Panc1 (cell line): ENCODE data around the gene EPB41L4B. TPM values are rescaled to one million over a fixed set of nuclear protein-coding genes. Genes with fewer than 3 reads are reported as not detected.

Experiments used
- ATAC-seq: fragments of 200-7000 bp; cut with Tn5 transposase; 2 replicates; pipeline ENCODE4 v1.9.1; 2020; ENCODE audit warnings: mild to moderate bottlenecking, moderate library complexity
- BruUV-seq: library from RNA; stranded (reverse); fragments of 400-500 nt; replicated peaks from 2 replicates; lab custom pipeline; 2021; lab: Mats Ljungman, UMichigan
- CTCF ChIA-PET: fragments of 300-600 bp; sonication (Branson Sonifier 250); formaldehyde crosslinking; loops from one replicate; lab custom pipeline; 2022; ENCODE audit warnings: antibody characterized with exemption; lab: Charles Lee
- POLR2A ChIA-PET: fragments of 300-600 bp; sonication (Branson Sonifier 250); formaldehyde crosslinking; loops from one replicate; lab custom pipeline; 2022; ENCODE audit warnings: antibody characterized with exemption; lab: Charles Lee
- DNase-seq: peaks from one replicate; pipeline ENCODE4 v3.0.0-alpha.2; 2010; ENCODE audit warnings: low read depth, low spot score
- H3K27ac ChIP-seq: 2 replicates; pipeline ENCODE4 v1.5.1; 2011; ENCODE audit warnings: mild to moderate bottlenecking, low read length, inconsistent platforms
- H3K27me3 ChIP-seq: fragments of 200-500 bp; sonication (Bioruptor generic); 2 replicates; pipeline ENCODE4 v1.6.0; 2014; ENCODE audit warnings: low read length, inconsistent platforms; ENCODE audit not compliant: control insufficient read depth, insufficient read depth
- H3K36me3 ChIP-seq: fragments of 200-500 bp; sonication (Bioruptor generic); 2 replicates; pipeline ENCODE4 v1.5.1; 2014; ENCODE audit warnings: inconsistent platforms, mild to moderate bottlenecking, low read length, moderate library complexity; ENCODE audit not compliant: control insufficient read depth, insufficient read depth
- H3K4me1 ChIP-seq: 2 replicates; pipeline ENCODE4 v1.5.1; 2011; ENCODE audit warnings: inconsistent platforms, mild to moderate bottlenecking, low read length, moderate library complexity; ENCODE audit not compliant: control insufficient read depth, insufficient read depth
- H3K4me3 ChIP-seq, 2 experiments: 2 replicates each; pipeline ENCODE4 v1.5.1; 2011 to 2012; ENCODE audit warnings: low read depth in 2 of 2, low read length in 2 of 2, mild to moderate bottlenecking in 2 of 2, inconsistent platforms in 1 of 2, moderate library complexity in 1 of 2
- H3K9me3 ChIP-seq: fragments of 200-500 bp; sonication (Bioruptor generic); 2 replicates; pipeline ENCODE4 v1.5.1; 2014; ENCODE audit warnings: low read depth, mild to moderate bottlenecking, inconsistent platforms, low read length, moderate library complexity; ENCODE audit not compliant: control insufficient read depth, insufficient read depth
- CTCF ChIP-seq: fragments of 450-650 bp; IDR thresholded peaks from 2 replicates; pipeline ENCODE4 v1.5.1; 2017; ENCODE audit warnings: mild to moderate bottlenecking
- POLR2AphosphoS5 ChIP-seq: IDR thresholded peaks from 2 replicates; pipeline ENCODE4 v1.6.1; 2012; ENCODE audit warnings: mild to moderate bottlenecking, low read depth, low read length, moderate library complexity
- SIN3A ChIP-seq: IDR thresholded peaks from 2 replicates; pipeline ENCODE4 v1.6.1; 2012; ENCODE audit warnings: low read depth, mild to moderate bottlenecking, low read length, moderate library complexity, borderline replicate concordance; ENCODE audit not compliant: insufficient read depth
- TCF7L2 ChIP-seq: IDR thresholded peaks from 2 replicates; pipeline ENCODE4 v1.6.1; 2011; ENCODE audit warnings: mild to moderate bottlenecking, low read depth, low read length, inconsistent platforms
- in situ Hi-C: cut with HindIII; loops from 2 replicates; pipeline ENCODE4 v1.10.0; 2016; ENCODE audit warnings: low sequenced_read_pairs, low pct_unique_long_range_greater_than_20kb
- intact Hi-C: fragments of 100-400 bp; cut with micrococcal nuclease; formaldehyde crosslinking; loops from one replicate; pipeline ENCODE4 v1.10.0; 2022; ENCODE audit not compliant: unreplicated experiment
- total RNA-seq: library from RNA; stranded (reverse); gene quantifications from one replicate; pipeline ENCODE4 v1.2.1, GENCODE V29; 2021; ENCODE audit not compliant: unreplicated experiment
- TF ChIP-seq, protein P1 (sequence below), 2 experiments: IDR thresholded peaks; 2 replicates each; pipeline ENCODE4 v1.6.1; 2011 to 2012; ENCODE audit warnings: low read depth in 2 of 2, control low read depth in 1 of 2, low read length in 1 of 2, mild to moderate bottlenecking in 1 of 2, moderate library complexity in 1 of 2; ENCODE audit not compliant: insufficient read depth in 1 of 2

The EPB41L4B gene
- total RNA-seq, 1 experiment from 2014 or later = 27.8 TPM

DNA sequence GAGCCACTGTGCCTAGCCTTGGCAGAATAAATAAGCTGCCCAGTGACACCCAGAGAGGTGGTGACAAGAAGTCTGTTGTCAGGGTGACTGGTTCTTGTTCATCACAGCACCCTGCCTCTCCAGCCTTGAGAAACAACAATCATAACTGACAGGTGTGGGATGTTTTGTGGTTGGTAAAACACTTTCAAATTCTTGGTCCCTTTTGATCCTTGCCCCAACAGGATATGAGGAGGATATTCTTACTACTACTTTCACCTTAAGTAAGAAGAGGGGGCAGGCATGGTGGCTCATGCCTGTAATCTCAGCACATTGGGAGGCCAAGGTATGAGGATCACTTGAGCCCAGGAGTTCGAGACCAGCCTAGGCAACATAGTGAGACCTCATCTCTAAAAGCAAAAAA lies 139.6 kb downstream of the EPB41L4B start:
- no TSS peak for BruUV-seq
- no peak overlapping the region for H3K4me3 ChIP-seq
- no peak for ATAC-seq
- H3K4me1 ChIP-seq = no peaks in the 10 kb centered on the region
- CTCF ChIA-PET = no interaction called here
- no peaks in the 10 kb centered on the region for H3K9me3 ChIP-seq
- intact Hi-C loops (loop anchor here (10.0 kb wide), 1 partner anchor 224 kb away; no protein-coding TSS in a partner anchor), in situ Hi-C loops (no loop called here)
- TF ChIP-seq TCF7L2 (no peak), POLR2AphosphoS5 (no peak), SIN3A (no peak), CTCF (no peak)
- TF ChIP-seq, protein P1, sequence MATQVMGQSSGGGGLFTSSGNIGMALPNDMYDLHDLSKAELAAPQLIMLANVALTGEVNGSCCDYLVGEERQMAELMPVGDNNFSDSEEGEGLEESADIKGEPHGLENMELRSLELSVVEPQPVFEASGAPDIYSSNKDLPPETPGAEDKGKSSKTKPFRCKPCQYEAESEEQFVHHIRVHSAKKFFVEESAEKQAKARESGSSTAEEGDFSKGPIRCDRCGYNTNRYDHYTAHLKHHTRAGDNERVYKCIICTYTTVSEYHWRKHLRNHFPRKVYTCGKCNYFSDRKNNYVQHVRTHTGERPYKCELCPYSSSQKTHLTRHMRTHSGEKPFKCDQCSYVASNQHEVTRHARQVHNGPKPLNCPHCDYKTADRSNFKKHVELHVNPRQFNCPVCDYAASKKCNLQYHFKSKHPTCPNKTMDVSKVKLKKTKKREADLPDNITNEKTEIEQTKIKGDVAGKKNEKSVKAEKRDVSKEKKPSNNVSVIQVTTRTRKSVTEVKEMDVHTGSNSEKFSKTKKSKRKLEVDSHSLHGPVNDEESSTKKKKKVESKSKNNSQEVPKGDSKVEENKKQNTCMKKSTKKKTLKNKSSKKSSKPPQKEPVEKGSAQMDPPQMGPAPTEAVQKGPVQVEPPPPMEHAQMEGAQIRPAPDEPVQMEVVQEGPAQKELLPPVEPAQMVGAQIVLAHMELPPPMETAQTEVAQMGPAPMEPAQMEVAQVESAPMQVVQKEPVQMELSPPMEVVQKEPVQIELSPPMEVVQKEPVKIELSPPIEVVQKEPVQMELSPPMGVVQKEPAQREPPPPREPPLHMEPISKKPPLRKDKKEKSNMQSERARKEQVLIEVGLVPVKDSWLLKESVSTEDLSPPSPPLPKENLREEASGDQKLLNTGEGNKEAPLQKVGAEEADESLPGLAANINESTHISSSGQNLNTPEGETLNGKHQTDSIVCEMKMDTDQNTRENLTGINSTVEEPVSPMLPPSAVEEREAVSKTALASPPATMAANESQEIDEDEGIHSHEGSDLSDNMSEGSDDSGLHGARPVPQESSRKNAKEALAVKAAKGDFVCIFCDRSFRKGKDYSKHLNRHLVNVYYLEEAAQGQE (IDR thresholded peaks at IDR 0.05; ENCODE audit: insufficient read depth in 1 of 2, low read depth in 2 of 2, low read length in 1 of 2) = no peak
- H3K36me3 ChIP-seq = no peaks in the 10 kb centered on the region
- H3K27ac ChIP-seq = no peak overlapping the region
- POLR2A ChIA-PET = no interaction called here
- H3K27me3 ChIP-seq = no peaks in the 10 kb centered on the region
- no peak for DNase-seq

DNA sequence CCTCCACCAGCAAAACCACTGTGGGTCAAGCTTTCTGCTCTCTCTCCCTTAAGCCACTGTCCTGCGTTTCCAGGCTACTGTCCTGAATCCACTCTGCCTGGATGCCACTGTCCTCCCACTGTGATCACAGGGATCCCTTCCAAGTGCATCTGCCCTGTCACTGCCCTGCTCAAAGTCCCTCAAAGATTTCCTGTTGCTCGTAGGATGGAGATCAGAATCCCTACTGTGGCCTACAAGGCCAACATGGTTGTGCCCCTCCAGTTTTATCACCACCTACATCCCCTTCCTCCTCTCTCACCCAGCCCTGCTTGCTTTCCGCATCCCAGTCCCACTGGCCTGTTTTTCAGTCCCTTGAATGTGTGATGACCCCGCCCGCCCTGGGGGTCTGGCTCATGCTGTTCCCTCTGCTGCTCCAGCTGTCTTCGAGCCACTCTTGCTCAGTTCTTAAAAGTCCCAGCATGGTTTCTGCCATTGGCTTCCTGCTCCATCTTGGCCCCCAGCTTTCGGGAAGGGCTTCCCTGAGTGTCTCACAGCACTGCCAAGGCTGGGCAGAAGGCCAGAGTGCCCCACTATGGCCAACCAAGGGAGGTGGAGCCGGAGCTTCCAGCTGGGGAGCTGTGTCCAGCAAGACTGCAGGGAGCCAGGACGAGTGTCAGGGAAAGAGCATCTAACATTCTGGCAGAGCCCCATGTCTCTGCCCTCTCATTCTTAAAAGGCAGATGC lies 140.9 kb downstream of the EPB41L4B start:
- no peak overlapping the region for H3K4me3 ChIP-seq
- ATAC-seq (no peak), DNase-seq (no peak)
- intact Hi-C loops = loop anchor here (10.0 kb wide), 1 partner anchor 225 kb away; no protein-coding TSS in a partner anchor
- in situ Hi-C loops = no loop called here
- no peak overlapping the region for H3K27ac ChIP-seq
- no peak for TF ChIP-seq CTCF
- TF ChIP-seq SIN3A = no peak
- ChIA-PET POLR2A (no interaction called here), CTCF (no interaction called here)
- H3K36me3 ChIP-seq = no peaks in the 10 kb centered on the region
- no peaks in the 10 kb centered on the region for H3K9me3 ChIP-seq
- H3K4me1 ChIP-seq = no peaks in the 10 kb centered on the region
- BruUV-seq = no TSS peak
- no peaks in the 10 kb centered on the region for H3K27me3 ChIP-seq
